Measurements from ENCODE around the gene ELOVL1. TPM values are rescaled to one million over a fixed set of nuclear protein-coding genes. Genes with fewer than 3 reads are reported as not detected.

ELOVL1 gene
- polyA plus RNA-seq, 1 donor = 30.1 TPM

DNA sequence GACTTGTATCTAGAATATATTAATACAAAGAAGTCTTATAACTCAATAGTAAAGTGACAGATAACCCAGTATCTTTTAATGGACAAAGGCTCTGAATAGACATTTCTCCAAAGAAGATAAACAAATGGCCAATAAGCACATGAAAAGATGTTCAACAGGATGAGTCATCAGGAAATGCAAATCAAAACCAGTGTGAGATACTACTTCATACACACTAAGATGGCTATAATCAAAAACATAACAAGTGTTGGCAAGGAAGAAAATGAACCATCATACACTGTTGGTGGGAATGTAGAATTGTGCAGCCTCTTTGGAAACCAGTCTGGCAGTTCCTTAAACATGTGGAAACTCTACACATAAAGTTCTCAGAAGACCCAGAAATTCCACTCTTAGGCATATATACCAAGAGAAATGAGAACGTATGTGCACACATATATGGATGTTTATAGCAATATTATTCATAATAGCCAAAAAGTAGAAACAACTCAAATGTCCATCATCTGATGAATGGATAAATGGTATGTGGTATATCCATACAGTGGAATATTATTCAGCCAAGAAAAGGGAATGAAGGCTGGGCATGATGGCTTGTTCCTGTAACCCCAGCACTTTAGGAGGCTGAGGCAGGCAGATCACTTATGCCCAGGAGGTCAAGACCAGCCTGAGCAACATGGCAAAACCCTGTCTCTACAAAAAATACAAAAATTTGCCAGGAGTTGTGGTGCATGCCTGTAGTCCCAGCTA, 40.1 kb downstream of the ELOVL1 start:
- no peak for DNase-seq (ENCODE audit: low read depth)

DNA sequence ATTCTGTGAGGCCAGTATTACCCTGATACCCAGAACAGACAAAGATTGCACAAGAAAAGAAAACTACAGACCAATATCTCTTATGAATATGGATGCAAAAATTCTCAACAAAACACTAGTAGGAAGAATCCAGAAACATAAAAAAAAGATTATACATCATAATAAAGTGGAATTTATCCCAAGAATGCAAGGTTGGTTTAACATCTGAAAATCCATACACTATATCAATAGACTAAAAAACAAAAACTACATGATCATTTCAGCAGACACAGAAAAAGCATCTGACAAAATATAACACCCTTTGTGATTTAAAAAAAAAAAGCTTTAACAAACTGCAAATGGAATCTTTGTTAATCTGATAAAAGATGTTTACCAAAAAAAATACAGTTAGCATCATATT, 42.4 kb downstream of the ELOVL1 start:
- no peak for DNase-seq (ENCODE audit: low read depth)

DNA sequence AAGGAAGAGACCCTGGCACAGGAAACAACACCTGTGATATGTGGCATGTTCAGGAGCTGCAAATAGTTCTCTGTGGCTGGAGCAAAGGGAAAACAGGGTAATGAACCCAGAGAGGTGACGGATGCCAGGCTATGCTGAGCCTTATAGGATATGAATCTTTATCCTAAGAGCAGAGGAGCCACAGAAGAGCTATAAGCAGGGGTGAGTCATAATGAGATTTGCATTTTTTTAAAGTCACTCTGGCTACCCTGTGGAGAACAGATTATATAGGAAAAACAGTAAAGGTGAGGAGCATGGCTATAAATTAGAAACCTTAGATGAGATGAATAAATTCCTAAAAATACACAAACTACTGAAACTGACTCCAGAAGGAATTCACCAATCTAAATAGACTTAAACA, 43.0 kb downstream of the ELOVL1 start:
- no peak for DNase-seq (ENCODE audit: low read depth)

DNA sequence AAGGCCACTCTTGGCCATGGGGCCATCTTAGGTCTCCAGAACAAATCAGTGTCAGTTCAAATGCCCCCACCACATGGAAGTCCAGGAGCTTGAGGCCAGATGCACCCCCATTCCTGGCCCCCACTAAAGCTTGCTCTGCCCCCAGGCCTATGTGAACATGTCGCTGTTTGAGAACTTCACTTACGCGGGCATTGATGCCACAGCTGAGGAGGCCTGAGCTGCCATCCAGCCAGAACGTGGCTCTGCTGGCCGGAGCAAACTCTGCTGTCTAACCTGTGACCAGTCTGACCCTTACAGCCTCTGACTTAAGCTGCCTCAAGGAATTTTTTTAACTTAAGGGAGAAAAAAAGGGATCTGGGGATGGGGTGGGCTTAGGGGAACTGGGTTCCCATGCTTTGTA, 45.3 kb downstream of the ELOVL1 start:
- DNase-seq (ENCODE audit: low read depth) = no peak

DNA sequence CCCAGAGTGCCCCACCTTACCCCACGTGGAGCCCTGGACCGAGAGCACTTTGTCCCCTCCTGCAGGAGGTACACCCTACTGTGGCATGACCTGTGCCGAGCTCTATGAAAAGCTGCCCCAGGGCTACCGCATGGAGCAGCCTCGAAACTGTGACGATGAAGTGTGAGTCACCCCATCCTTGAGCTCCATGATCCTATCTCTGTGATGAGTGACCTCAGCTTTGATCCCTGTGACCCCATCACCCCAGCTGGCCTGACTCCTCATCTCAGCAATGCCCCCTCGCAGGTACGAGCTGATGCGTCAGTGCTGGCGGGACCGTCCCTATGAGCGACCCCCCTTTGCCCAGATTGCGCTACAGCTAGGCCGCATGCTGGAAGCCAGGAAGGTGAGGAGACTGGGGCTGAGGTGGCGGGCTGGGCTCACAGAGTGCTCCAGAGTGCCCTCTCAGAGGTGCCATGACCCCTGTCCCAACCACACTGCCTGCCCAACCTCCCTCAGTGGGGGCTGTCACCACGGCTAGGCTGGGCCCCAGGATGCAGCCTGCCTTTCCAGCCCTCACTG, 46.4 kb downstream of the ELOVL1 start:
- DNase-seq (ENCODE audit: low read depth) = no peak

DNA sequence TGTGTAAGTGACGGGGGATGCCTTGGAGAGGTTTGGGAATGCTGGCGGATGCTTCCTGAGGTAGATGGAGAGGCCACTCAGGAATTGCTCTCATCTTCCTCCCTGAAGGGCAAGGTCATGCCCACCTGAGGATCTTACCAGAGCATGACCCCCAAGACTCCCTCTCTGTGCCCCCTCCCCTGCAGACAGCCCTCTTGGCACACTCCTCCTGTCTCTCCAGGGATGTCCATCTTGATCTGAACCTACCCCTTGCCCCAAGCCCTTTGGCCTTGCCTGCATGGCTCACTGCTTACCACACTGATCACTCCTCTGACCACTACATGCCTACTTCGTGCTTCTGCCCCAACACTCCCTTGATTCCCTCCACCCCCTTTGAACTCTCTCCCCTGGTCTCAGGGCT, 48.0 kb downstream of the ELOVL1 start:
- DNase-seq (ENCODE audit: low read depth) = no peak

DNA sequence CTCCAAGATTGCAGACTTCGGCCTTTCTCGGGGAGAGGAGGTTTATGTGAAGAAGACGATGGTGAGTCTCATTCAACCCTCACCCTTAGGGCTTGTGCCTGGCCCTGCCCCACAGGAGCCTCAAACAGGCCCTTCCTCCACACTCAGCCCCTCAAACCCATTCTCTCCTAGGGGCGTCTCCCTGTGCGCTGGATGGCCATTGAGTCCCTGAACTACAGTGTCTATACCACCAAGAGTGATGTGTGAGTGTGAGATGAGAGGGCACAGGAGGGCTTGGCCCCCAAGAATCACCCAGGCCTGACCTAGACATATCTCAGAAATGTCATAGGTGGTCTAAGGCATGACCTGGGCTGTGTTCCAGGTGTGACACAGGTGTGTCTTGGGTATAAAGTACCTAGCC, 48.5 kb downstream of the ELOVL1 start:
- no peak for DNase-seq (ENCODE audit: low read depth)

DNA sequence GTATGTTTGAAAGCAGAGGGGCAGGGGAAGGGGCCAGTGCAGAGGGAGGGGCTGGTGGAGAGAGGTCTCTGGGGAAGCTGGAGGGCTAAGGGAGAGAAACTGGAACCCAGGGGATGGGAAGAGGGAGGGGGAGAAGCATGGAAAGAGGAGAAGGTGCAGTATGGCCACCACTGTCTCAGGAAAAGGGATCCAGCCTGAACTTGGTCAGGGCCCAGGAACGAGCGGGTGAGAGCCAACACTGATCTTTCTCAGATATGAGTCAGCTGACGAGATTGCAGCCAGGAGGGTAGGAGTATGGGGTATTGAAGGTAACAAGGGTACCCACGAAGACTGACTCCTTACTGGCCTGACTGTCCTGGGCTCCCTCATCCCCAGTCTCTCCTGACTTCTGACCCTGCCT, 49.0 kb downstream of the ELOVL1 start:
- DNase-seq (ENCODE audit: low read depth) = no peak

DNA sequence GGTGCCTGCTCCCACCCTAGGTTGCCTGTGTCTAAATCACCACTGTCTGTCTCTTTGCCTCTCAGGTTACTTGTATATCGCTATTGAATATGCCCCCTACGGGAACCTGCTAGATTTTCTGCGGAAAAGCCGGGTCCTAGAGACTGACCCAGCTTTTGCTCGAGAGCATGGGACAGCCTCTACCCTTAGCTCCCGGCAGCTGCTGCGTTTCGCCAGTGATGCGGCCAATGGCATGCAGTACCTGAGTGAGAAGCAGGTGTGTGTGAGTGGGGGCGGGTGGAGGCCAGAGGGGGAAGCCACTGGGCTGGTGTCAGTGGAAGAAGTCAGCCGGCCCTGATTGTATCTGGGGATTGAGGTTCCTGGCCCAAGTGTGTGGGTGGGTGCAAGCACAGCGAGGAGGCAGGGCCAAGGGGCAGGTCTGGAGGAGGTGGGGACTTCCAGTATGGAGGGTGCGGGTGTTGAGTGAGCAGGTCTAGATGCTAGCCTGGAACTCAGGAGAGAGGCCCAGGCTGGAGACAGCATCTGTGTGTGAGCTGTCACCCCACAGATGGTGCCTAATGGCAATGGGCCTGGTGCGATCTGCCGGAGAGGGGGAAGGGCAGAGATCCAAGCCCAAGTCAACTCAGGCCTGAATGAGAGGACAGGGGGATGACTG, 49.9 kb downstream of the ELOVL1 start:
- DNase-seq (ENCODE audit: low read depth) = no peak

DNA sequence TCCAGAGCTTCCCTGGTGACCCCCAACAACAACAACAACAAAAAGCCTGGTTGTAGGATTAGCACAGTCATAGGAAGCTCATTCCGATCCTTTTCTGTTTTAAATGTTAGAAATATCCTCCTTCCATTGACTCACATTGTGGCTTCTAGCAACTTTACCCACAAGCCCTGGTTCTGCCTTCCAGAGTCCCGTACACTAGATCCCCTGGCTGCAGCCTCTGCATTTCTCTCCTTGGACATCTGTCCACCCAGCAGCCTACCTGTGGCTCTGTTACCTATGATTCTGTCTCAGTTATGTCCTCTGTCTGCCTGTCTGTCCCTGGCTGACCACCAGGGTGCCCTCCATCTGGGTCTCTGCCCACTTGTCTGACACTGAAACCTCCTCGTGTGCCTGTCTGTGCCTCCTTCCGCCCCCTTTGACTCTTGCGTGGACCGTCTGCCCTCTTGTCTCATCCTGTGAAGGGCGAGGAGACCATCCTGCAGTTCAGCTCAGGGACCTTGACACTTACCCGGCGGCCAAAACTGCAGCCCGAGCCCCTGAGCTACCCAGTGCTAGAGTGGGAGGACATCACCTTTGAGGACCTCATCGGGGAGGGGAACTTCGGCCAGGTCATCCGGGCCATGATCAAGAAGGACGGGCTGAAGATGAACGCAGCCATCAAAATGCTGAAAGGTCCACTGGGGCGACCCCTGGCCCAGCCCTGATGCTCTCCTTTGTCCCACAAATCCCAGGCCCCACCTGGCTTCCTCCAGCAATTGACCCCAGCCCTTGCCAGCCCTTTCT, 50.9 kb downstream of the ELOVL1 start:
- DNase-seq (ENCODE audit: low read depth) = no peak

DNA sequence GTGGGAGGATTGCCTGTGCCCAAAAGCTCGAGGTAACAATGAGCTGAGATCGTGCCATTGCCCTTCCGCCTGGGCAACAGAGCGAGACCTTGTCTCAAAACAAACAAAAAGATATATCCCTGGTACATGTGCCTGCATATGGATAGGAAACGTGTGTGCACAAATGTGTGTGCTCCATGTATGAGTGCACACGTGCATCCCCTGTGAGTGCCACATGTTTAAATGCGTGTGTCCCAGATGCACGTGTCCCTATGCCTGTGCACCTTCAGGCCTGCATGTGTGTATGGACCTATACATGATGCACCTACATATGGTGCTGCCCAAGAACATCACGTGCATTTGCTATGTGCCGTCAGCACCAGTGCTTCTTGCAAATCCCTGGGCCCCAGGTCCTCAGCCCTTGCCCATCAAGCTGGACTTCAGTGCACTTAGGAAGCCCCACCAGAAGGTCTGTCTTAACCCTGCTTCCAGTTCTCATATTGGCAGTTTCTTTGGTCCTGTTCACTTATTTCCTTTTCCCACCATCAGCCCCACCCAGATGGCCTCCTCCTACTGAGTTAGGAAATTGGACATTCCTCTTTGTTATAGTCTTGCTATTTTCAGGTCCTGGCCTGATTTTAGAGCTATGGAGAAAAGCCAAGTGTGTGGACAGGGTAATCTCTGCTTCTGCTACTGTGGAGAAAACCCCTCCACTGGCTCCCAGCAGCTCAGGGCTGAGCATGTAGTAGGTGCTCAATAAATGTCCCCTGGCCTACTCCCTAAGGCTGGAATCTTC, 51.7 kb downstream of the ELOVL1 start:
- DNase-seq (ENCODE audit: low read depth) = no peak

DNA sequence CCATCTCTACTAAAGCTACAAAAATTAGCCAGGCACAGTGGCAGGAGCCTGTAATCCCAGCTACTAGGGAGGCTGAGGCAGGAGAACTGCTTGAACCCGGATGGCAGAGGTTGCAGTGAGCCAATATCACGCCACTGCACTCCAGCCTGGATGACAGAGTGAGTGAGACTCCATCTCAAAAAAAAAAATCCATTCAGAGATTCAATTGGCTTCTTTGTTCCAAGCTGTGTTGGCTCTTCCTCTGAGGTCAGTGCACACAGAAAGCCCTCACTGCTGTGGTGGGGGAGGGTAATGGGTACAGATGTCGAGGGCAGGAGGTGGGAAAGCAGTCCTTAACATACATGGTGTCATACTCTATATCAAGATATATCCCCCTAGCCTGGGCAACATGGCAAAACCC, 52.3 kb downstream of the ELOVL1 start:
- no peak for DNase-seq (ENCODE audit: low read depth)

DNA sequence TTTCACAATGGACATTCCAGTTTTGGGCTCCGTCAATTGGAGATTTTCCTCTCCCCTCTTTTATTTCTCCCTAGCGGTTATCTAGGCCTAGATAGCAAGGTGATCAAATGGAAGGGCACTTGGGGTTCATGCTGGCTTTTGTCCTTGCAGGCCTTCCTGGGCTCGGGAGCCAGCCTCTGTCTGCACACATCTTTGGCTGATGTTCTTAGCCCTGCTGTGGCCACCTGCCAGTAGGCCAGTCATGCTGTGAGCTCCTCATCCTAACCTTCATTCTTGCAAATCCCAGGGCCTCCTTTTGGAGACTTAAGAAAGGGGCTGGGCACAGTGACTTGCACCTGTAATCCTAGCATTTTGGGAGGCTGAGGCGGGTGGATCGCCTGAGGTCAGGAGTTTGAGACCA, 53.6 kb downstream of the ELOVL1 start:
- no peak for DNase-seq (ENCODE audit: low read depth)

DNA sequence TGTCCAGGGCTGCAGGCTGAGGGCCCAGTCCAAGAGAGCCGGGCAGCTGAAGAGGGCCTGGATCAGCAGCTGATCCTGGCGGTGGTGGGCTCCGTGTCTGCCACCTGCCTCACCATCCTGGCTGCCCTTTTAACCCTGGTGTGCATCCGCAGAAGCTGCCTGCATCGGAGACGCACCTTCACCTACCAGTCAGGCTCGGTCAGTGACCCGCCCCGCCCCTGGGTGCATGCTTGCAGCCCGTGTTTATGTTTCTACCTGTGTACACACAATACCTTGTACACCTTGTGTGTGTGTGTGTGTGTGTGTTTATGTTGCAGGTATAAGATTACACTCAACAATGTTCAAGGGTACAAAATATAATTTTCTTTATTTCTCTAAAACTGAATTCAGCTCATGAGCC, 54.0 kb downstream of the ELOVL1 start:
- no peak for DNase-seq (ENCODE audit: low read depth)

Other genes with a start within 250 kb of the ELOVL1 start
- 31.7 TPM for gene EBNA1BP2, start 195.7 kb downstream of the ELOVL1 start, polyA plus RNA-seq (ENCODE audit: insufficient read length)
- 0.08 TPM for gene CFAP57, start 195.7 kb downstream of the ELOVL1 start, polyA plus RNA-seq (ENCODE audit: insufficient read length)
- gene TMEM125, start 98.0 kb downstream of the ELOVL1 start, polyA plus RNA-seq (ENCODE audit: insufficient read length) = not detected
- not detected for gene C1orf210, start 82.4 kb downstream of the ELOVL1 start, polyA plus RNA-seq (ENCODE audit: insufficient read length)
- gene TIE1, start 67.0 kb downstream of the ELOVL1 start, polyA plus RNA-seq (ENCODE audit: insufficient read length) = 42.5 TPM
- 0.22 TPM for gene MPL, start 30.2 kb downstream of the ELOVL1 start, polyA plus RNA-seq (ENCODE audit: insufficient read length)
- gene CDC20, start 9.0 kb downstream of the ELOVL1 start, polyA plus RNA-seq (ENCODE audit: insufficient read length) = 14.3 TPM
- gene MED8, start 21.8 kb upstream of the ELOVL1 start, polyA plus RNA-seq (ENCODE audit: insufficient read length) = 20.0 TPM
- 14.5 TPM for gene SZT2, start 21.9 kb upstream of the ELOVL1 start, polyA plus RNA-seq (ENCODE audit: insufficient read length)
- 18.3 TPM for gene HYI, start 85.9 kb upstream of the ELOVL1 start, polyA plus RNA-seq (ENCODE audit: insufficient read length)
- gene PTPRF, start 162.9 kb upstream of the ELOVL1 start, polyA plus RNA-seq (ENCODE audit: insufficient read length) = 10.4 TPM